ENCODE results near the gene MYH14.
"Not testable (repeated sequence)": the region's sequence is repeated elsewhere in the genome, so short reads cannot be mapped to it uniquely, and the experiment has no call there.

The MYH14 gene

GRCh38 chr19:50334741-50335421, 131.5 kb downstream of the MYH14 start:
- H3K4me3 ChIP-seq (ENCODE audit: low read depth, low read length): no peak overlapping the region
- TF ChIP-seq CTCF (IDR thresholded peaks at IDR 0.05; ENCODE audit: insufficient read depth, low read length, missing control alignments): no peak
- POLR2A ChIA-PET: no interaction called here
- CTCF ChIA-PET: interaction anchor here (1.6 kb wide), 1 partner anchor 16 kb away, joined by 4 read pairs; no protein-coding TSS in a partner anchor
- no peak for DNase-seq (ENCODE audit: low read depth, low spot score)

- CTCF ChIA-PET: interaction anchor here (0.6 kb wide), 1 partner anchor 326 kb away, joined by 3 read pairs; no protein-coding TSS in a partner anchor
- H3K4me3 ChIP-seq (ENCODE audit: low read depth, low read length); POLR2A ChIA-PET; DNase-seq (ENCODE audit: low read depth, low spot score): not testable (repeated sequence)
These were observed 133.6 kb downstream of the MYH14 start for GRCh38 chr19:50337031-50337430.

GRCh38 chr19:50340331-50340730, 136.9 kb downstream of the MYH14 start:
- ChIA-PET CTCF (interaction anchor here (1.0 kb wide), 1 partner anchor 12 kb away, joined by 3 read pairs; no protein-coding TSS in a partner anchor), POLR2A (no interaction called here)
- H3K4me3 ChIP-seq (ENCODE audit: low read depth, low read length): no peak overlapping the region
- DNase-seq (ENCODE audit: low read depth, low spot score): no peak
- TF ChIP-seq CTCF (IDR thresholded peaks at IDR 0.05; ENCODE audit: insufficient read depth, low read length, missing control alignments): no peak

- no peak overlapping the region for H3K4me3 ChIP-seq (ENCODE audit: low read depth, low read length)
- ChIA-PET POLR2A (no interaction called here), CTCF (no interaction called here)
- TF ChIP-seq CTCF (IDR thresholded peaks at IDR 0.05; ENCODE audit: insufficient read depth, low read length, missing control alignments): no peak
- no peak for DNase-seq (ENCODE audit: low read depth, low spot score)
These were observed 137.7 kb downstream of the MYH14 start for GRCh38 chr19:50341091-50341564.

- ChIA-PET POLR2A (no interaction called here), CTCF (interaction anchor here (1.0 to 2.4 kb wide), 3 partner anchors 8 to 24 kb away, joined by 5 to 7 read pairs (median 5); no protein-coding TSS in a partner anchor)
- DNase-seq (ENCODE audit: low read depth, low spot score): no peak
- no peak overlapping the region for H3K4me3 ChIP-seq (ENCODE audit: low read depth, low read length)
- TF ChIP-seq CTCF (IDR thresholded peaks at IDR 0.05; ENCODE audit: insufficient read depth, low read length, missing control alignments): no peak
These were observed 141.4 kb downstream of the MYH14 start for GRCh38 chr19:50344661-50345318.

GRCh38 chr19:50347089-50347581, 143.7 kb downstream of the MYH14 start:
- DNase-seq (ENCODE audit: low read depth, low spot score); H3K4me3 ChIP-seq (ENCODE audit: low read depth, low read length); POLR2A ChIA-PET: not testable (repeated sequence)
- CTCF ChIA-PET: interaction anchor here (1.1 to 2.4 kb wide), 2 partner anchors 10 to 200 kb away, joined by 6 to 7 read pairs; no protein-coding TSS in a partner anchor

- POLR2A ChIA-PET: no interaction called here
- H3K4me3 ChIP-seq (ENCODE audit: low read depth, low read length): no peak overlapping the region
- CTCF ChIA-PET: interaction anchor here (1.2 kb wide), 1 partner anchor 130 kb away, joined by 3 read pairs; no protein-coding TSS in a partner anchor
- no peak for DNase-seq (ENCODE audit: low read depth, low spot score)
- no peak for TF ChIP-seq CTCF (IDR thresholded peaks at IDR 0.05; ENCODE audit: insufficient read depth, low read length, missing control alignments)
These were observed 146.0 kb downstream of the MYH14 start for GRCh38 chr19:50349277-50350057.

Data from AG04449 (cell line).